ENCODE data around the gene SLC45A3. TPM values are rescaled to one million over a fixed set of nuclear protein-coding genes. Genes with fewer than 3 reads are reported as not detected.

SLC45A3 gene
- polyA plus RNA-seq, 1 donor (not counting 4 experiments of a cell fraction or from before 2014, with no cell fraction given): 2.5 TPM

GRCh38 chr1:205715628-205716027, 35.3 kb upstream of the SLC45A3 start:
- no peak for TF ChIP-seq EZH2 (IDR thresholded peaks at IDR 0.05; ENCODE audit: low read length)
- TF ChIP-seq CTCF (optimal IDR thresholded peaks at IDR 0.05 in 1 of 3, IDR thresholded peaks at IDR 0.05 in 1 of 3, conservative IDR thresholded peaks at IDR 0.05 in 1 of 3; ENCODE audit: extremely low read depth in 1 of 3, insufficient read depth in 2 of 3, low read length in 3 of 3): no peak
- dilution Hi-C loops (cut with MboI; ENCODE audit: extremely low pct_ligation_motif_present, low sequenced_read_pairs): no loop called here
- no peaks in the 10 kb centered on the region for H3K9me1 ChIP-seq (ENCODE audit: control insufficient read depth, extremely low read depth, insufficient read depth, low read length)
- FAIRE-seq (no peak), DNase-seq (ENCODE audit: low read depth, low spot score) (no peak)
- no peaks in the 10 kb centered on the region for H3K27me3 ChIP-seq (ENCODE audit: control insufficient read depth, extremely low read depth, insufficient read depth, low read length)
- H3K9ac ChIP-seq (ENCODE audit: control insufficient read depth, extremely low read depth, insufficient read depth, low read length): no peak overlapping the region
- H4K20me1 ChIP-seq (ENCODE audit: control insufficient read depth, extremely low read depth, insufficient read depth, low read length): no peaks in the 10 kb centered on the region
- H3K36me3 ChIP-seq (ENCODE audit: control insufficient read depth in 2 of 2, extremely low read depth in 1 of 2, insufficient read depth in 2 of 2, low read length in 2 of 2): peaks cover 20 to 26% of the 10 kb centered on the region in 2 experiments
- no peak overlapping the region for H3K4me2 ChIP-seq (ENCODE audit: control insufficient read depth, extremely low read depth, insufficient read depth, low read depth, low read length)
- H3K27ac ChIP-seq (ENCODE audit: control insufficient read depth, insufficient read depth, low read length): no peak overlapping the region
- no peaks in the 10 kb centered on the region for H3K4me1 ChIP-seq (ENCODE audit: control insufficient read depth, extremely low read depth, insufficient read depth, low read length)
- no peaks in the 10 kb centered on the region for H3K9me3 ChIP-seq (ENCODE audit: control insufficient read depth, low read depth, low read length)
- H3K79me2 ChIP-seq (ENCODE audit: control insufficient read depth, insufficient read depth, low read length): no peaks in the 10 kb centered on the region
- H2AFZ ChIP-seq (ENCODE audit: control insufficient read depth, low read length): no peak overlapping the region
- H3K4me3 ChIP-seq (ENCODE audit: control insufficient read depth in 2 of 3, extremely low read depth in 1 of 3, insufficient read depth in 2 of 3, low read depth in 1 of 3, low read length in 3 of 3): no peak overlapping the region

- DNase-seq (ENCODE audit: low read depth, low spot score) (no peak), FAIRE-seq (no peak)
- TF ChIP-seq CTCF (optimal IDR thresholded peaks at IDR 0.05 in 1 of 3, IDR thresholded peaks at IDR 0.05 in 1 of 3, conservative IDR thresholded peaks at IDR 0.05 in 1 of 3; ENCODE audit: extremely low read depth in 1 of 3, insufficient read depth in 2 of 3, low read length in 3 of 3): no peak
- TF ChIP-seq EZH2 (IDR thresholded peaks at IDR 0.05; ENCODE audit: low read length): no peak
- dilution Hi-C loops (cut with MboI; ENCODE audit: extremely low pct_ligation_motif_present, low sequenced_read_pairs): no loop called here
- Histone ChIP-seq H3K4me3 (ENCODE audit: control insufficient read depth in 2 of 3, extremely low read depth in 1 of 3, insufficient read depth in 2 of 3, low read depth in 1 of 3, low read length in 3 of 3) (no peak overlapping the region), H3K9me3 (ENCODE audit: control insufficient read depth, low read depth, low read length) (no peaks in the 10 kb centered on the region), H3K4me1 (ENCODE audit: control insufficient read depth, extremely low read depth, insufficient read depth, low read length) (no peaks in the 10 kb centered on the region), H3K4me2 (ENCODE audit: control insufficient read depth, extremely low read depth, insufficient read depth, low read depth, low read length) (no peak overlapping the region), H3K27me3 (ENCODE audit: control insufficient read depth, extremely low read depth, insufficient read depth, low read length) (no peaks in the 10 kb centered on the region), H3K9ac (ENCODE audit: control insufficient read depth, extremely low read depth, insufficient read depth, low read length) (no peak overlapping the region), H2AFZ (ENCODE audit: control insufficient read depth, low read length) (no peak overlapping the region), H4K20me1 (ENCODE audit: control insufficient read depth, extremely low read depth, insufficient read depth, low read length) (no peaks in the 10 kb centered on the region), H3K79me2 (ENCODE audit: control insufficient read depth, insufficient read depth, low read length) (no peaks in the 10 kb centered on the region), H3K9me1 (ENCODE audit: control insufficient read depth, extremely low read depth, insufficient read depth, low read length) (no peaks in the 10 kb centered on the region), H3K36me3 (ENCODE audit: control insufficient read depth in 2 of 2, extremely low read depth in 1 of 2, insufficient read depth in 2 of 2, low read length in 2 of 2) (peaks cover 23 to 31% of the 10 kb centered on the region in 2 experiments), H3K27ac (ENCODE audit: control insufficient read depth, insufficient read depth, low read length) (no peak overlapping the region)
Measured at GRCh38 chr1:205714906-205715246, 34.6 kb upstream of the SLC45A3 start.

Data from keratinocyte (primary cell).